Measurements from ENCODE around the gene ATAD3A. TPM values are rescaled to one million over a fixed set of nuclear protein-coding genes. Genes with fewer than 3 reads are reported as not detected.

The ATAD3A gene
- total RNA-seq, 1 experiment from 2014 or later = 63.2 TPM

DNA sequence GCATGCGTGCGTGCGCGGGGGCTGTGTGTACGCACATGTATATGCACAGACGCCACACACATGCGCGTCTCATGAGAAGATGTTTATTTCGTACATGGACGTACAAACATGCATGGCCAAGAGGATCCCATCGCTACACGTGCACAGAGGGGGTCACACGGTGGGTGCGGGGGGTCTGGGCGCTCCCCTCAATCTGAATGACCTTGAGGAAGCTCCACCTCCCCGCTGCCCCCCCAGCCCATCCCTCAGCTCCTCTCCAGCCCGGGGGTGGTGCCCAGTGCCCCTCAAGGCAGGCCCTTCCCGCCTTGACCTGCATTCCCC, 27.0 kb downstream of the ATAD3A start:
- CTCF ChIA-PET = interaction anchor here (0.6 kb wide), 1 partner anchor 366 kb away, joined by 4 read pairs; no protein-coding TSS in a partner anchor
- no peaks in the 10 kb centered on the region for H3K9me3 Mint-ChIP-seq (ENCODE audit: unreplicated experiment)
- TF ChIP-seq CTCF (IDR thresholded peaks at IDR 0.05; ENCODE audit: unreplicated experiment) = no peak
- intact Hi-C loops (cut with micrococcal nuclease) = no loop called here
- no peaks in the 10 kb centered on the region for H3K27me3 Mint-ChIP-seq (ENCODE audit: insufficient read depth, unreplicated experiment)
- no peaks in the 10 kb centered on the region for H3K4me1 Mint-ChIP-seq (ENCODE audit: insufficient read depth, unreplicated experiment)
- POLR2A ChIA-PET = no interaction called here
- no peak overlapping the region for H3K4me3 Mint-ChIP-seq (ENCODE audit: unreplicated experiment)
- H3K36me3 Mint-ChIP-seq (ENCODE audit: insufficient read depth, unreplicated experiment) = peaks cover 28% of the 10 kb centered on the region
- BruUV-seq (replicated peaks) = no TSS peak
- no peak overlapping the region for H3K27ac Mint-ChIP-seq (ENCODE audit: low read depth, unreplicated experiment)
- DNase-seq (ENCODE audit: unreplicated experiment) = no peak

DNA sequence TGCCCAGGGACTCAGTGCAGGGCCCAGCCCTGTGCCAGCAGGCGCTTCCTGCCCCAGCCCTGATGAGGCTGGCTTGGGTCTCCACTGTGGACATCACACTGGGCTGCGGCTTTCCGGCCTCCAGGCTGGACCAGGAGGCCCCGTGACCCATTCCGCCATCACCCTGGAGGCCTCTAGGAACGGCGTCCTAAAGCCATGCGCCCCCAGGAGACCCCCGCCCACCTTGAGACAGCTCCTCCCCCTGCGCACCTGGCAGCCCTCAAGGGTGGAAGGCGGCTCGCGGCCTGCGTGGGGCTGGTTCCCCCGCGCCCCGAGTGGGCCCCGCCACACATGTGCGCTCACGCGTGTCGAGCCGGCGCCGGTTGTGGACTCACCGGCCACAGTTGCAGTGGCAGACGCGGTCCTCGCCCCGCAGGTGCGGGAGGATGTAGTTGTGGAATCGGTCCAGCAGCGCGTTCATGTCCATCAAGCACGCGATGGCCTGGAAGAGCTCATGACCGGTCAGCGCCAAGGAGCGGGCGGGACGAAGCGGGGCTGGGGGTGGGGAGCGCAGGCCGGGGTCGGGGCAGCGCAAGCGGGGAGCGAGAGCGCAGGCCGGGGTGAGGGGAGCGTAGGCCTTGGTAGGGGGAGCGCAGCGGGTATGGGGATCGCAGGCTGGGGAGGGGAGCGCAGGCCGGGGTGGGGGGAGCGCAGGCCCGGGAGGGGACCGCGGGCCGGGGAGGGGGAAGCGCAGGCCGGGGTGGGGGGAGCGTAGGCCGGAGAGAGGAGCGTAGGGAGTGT, 27.5 kb downstream of the ATAD3A start:
- no peak for DNase-seq (ENCODE audit: unreplicated experiment)
- no peak overlapping the region for H3K4me3 Mint-ChIP-seq (ENCODE audit: unreplicated experiment)

DNA sequence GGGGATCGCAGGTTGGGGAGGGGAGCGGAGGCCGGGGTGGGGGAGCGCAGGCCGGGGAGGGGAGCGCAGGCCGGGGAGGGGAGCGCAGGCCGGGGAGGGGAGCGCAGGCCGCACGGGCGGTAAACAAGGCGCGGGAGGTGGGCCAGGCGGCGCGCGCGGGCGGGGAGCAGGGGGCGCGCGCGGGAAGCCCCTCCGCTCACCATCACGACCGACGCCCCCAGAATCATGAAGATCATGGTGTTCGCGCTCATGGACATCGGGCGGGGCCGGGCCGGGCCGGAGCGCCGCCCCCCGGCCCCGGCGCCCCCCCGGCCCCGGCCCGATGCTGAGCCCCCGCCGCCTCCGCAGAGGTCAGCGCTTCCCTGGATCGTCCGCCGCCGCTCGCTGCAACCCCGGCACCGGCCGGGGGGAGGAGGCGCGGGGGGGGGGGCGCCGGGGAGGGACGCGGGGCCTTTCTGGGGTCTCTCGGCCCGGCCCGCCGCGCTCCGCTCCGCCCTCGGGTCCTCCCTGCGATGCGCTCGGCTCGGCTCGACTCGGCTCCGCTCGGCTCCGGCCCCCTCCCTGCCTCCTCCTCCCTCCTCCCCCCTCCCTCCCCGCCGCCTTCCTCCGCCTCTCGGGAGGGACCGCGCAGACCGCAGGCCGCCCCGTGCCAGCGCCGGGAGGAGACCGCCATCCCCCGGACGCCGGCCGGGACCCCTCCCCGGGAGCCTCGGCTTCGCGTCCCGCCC, 28.3 kb downstream of the ATAD3A start, which contains the start of gene TMEM240:
TSS of gene TMEM240 (minus strand) at position 535 of the 728 bp plus-strand sequence. CDS start at position 257, 278 bp downstream.
- no peak for TF ChIP-seq CTCF (IDR thresholded peaks at IDR 0.05; ENCODE audit: unreplicated experiment)
- ChIA-PET CTCF (no interaction called here), POLR2A (no interaction called here)
- BruUV-seq (replicated peaks) = no TSS peak
- no peak within 1 kb of the TSS for H3K27ac Mint-ChIP-seq (ENCODE audit: low read depth, unreplicated experiment)
- no peaks in the 10 kb centered on the region for H3K4me1 Mint-ChIP-seq (ENCODE audit: insufficient read depth, unreplicated experiment)
- H3K4me3 Mint-ChIP-seq (ENCODE audit: unreplicated experiment) = no peak within 1 kb of the TSS
- no peak for DNase-seq (ENCODE audit: unreplicated experiment)
- intact Hi-C loops (cut with micrococcal nuclease) = no loop called here
- H3K27me3 Mint-ChIP-seq (ENCODE audit: insufficient read depth, unreplicated experiment) = no peaks in the 10 kb centered on the region
- no peaks in the 10 kb centered on the region for H3K9me3 Mint-ChIP-seq (ENCODE audit: unreplicated experiment)
- peaks cover 33% of the 10 kb centered on the region for H3K36me3 Mint-ChIP-seq (ENCODE audit: insufficient read depth, unreplicated experiment)

More for the DNA sequence above, 27.5 kb downstream of the ATAD3A start:
- ChIA-PET POLR2A (no interaction called here), CTCF (no interaction called here)
- intact Hi-C loops (cut with micrococcal nuclease) = no loop called here
- Mint-ChIP-seq H3K36me3 (ENCODE audit: insufficient read depth, unreplicated experiment) (peaks cover 28% of the 10 kb centered on the region), H3K27ac (ENCODE audit: low read depth, unreplicated experiment) (no peak overlapping the region), H3K9me3 (ENCODE audit: unreplicated experiment) (no peaks in the 10 kb centered on the region), H3K27me3 (ENCODE audit: insufficient read depth, unreplicated experiment) (no peaks in the 10 kb centered on the region), H3K4me1 (ENCODE audit: insufficient read depth, unreplicated experiment) (no peaks in the 10 kb centered on the region)
- no TSS peak for BruUV-seq (replicated peaks)
- no peak for TF ChIP-seq CTCF (IDR thresholded peaks at IDR 0.05; ENCODE audit: unreplicated experiment)

- Mint-ChIP-seq H3K27me3 (ENCODE audit: insufficient read depth, unreplicated experiment) (no peaks in the 10 kb centered on the region), H3K27ac (ENCODE audit: low read depth, unreplicated experiment) (no peak overlapping the region), H3K36me3 (ENCODE audit: insufficient read depth, unreplicated experiment) (peaks cover 35% of the 10 kb centered on the region), H3K4me1 (ENCODE audit: insufficient read depth, unreplicated experiment) (no peaks in the 10 kb centered on the region), H3K4me3 (ENCODE audit: unreplicated experiment) (no peak overlapping the region), H3K9me3 (ENCODE audit: unreplicated experiment) (no peaks in the 10 kb centered on the region)
- ChIA-PET CTCF (no interaction called here), POLR2A (interaction anchor here (1.2 kb wide), 1 partner anchor 11 kb away, joined by 3 read pairs; no protein-coding TSS in a partner anchor)
- no TSS peak for BruUV-seq (replicated peaks)
- TF ChIP-seq CTCF (IDR thresholded peaks at IDR 0.05; ENCODE audit: unreplicated experiment) = no peak
- intact Hi-C loops (cut with micrococcal nuclease) = no loop called here
- no peak for DNase-seq (ENCODE audit: unreplicated experiment)
Observed at GRCh38 chr1:1540818-1541628, 29.1 kb downstream of the ATAD3A start.

Measured in MCF 10A (cell line).